GM18508 (cell line): ENCODE results near the gene TK1.
"Not testable (repeated sequence)": the region's sequence is repeated elsewhere in the genome, so short reads cannot be mapped to it uniquely, and the experiment has no call there.

ENCODE experiments used
- ATAC-seq: cut with Tn5 transposase; IDR thresholded peaks from one replicate; pipeline ENCODE4 v1.9.1; 2021; ENCODE audit warnings: moderate number of reproducible peaks; ENCODE audit not compliant: insufficient read depth, unreplicated experiment

TK1 gene

GRCh38 chr17:78154903-78155811, 31.7 kb downstream of the TK1 start:
- no peak for ATAC-seq

- no peak for ATAC-seq
These were observed 35.3 kb downstream of the TK1 start for GRCh38 chr17:78151514-78152008.

GRCh38 chr17:78148286-78149016, 38.4 kb downstream of the TK1 start:
- ATAC-seq: no peak

- no peak for ATAC-seq
These were observed 39.4 kb downstream of the TK1 start for GRCh38 chr17:78147315-78147998.

- no peak for ATAC-seq
These were observed 40.0 kb downstream of the TK1 start for GRCh38 chr17:78146881-78147280.

DNA sequence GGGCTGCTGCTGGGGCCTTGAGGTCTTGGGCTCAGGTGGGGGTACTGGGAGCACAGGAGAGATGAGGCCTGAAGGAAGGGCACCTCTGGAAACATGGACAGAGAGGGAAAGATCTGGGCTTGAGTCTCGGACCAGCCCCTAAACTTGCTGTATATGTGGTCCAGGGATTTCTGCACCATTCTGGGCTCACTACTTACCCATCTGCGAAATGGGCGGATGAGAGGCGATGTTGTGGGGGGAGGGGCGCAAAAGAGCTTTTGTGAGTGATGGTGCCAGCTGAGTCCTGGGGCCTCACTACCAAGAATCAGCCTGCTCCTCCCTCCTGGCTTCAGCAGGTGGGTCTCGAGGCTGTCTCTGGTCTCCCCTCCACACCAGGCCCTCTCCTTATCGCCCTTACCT, 40.4 kb downstream of the TK1 start:
- no peak for ATAC-seq

DNA sequence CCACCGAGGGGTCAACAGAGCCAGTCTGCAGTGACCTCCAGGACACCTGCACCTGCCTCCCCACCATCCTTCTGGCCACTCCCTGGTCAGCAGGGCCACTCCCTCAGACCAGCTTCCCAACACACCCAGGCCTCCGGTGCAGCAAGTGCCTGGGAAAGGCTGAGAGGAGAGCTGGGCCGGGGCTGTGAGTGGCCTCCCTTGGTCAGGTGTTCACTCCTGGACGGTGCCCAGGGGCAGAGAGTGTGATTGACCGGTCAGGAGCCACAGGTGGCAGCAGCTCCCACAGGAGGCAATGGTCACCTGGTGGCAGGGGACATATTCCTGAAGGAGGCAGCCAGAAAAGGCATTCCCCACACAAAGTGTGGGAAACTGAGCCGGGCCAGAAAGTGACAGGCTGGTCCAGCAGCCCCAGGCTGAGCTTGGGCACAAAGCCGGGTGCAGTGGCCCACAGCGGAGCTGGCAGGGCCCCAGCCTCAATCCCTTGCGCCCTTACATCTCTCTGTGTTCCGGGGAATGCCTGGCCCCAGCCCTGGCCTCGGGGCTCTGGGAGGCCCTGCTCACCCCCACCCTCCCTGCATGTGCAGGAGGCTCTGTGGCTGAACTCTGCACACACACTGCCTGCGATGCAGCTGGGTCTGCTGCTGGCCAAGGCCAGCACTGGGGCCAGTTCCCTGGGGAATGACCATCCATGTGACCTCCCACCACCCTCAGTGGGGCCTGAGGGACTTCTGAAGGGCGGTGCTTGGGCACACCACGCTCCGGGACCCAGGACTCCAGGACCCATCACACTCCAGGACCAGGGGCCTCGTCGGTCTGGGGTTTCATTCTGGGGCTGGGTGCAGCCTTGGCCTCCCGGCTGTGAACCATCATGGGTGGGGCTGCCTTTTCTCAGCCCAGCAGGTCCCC, 41.9 kb downstream of the TK1 start:
- no peak for ATAC-seq

DNA sequence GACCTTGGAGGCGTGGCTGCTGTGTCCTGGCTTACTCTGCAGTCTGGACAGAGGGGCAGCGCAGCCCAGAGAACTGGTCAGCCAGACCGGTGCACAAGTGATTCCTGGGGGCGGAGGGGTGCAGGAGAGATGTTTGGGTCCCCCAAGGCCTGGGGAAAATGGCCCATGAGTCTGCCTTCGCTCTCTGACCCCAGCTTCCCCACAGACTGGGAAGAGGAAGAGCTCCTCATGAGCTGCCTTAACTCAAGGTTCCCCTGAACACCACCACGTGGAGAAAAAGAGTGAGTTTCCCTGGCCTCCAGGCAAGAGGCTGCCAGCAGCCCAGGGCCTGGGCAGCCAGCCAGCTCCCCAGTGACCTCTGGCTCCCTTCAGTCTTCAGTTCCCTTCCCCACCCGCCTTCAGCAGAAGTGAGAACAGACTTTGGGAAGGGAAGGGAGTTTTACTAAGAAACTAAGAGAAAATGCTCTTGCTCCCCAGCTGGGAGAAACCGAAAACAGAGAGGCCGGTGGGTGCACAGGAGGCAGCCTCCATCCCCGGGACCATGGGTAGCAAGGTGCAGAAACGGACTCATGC, 42.6 kb downstream of the TK1 start:
- ATAC-seq: no peak

- ATAC-seq: no peak
These were observed 43.4 kb downstream of the TK1 start for GRCh38 chr17:78143214-78144146.

DNA sequence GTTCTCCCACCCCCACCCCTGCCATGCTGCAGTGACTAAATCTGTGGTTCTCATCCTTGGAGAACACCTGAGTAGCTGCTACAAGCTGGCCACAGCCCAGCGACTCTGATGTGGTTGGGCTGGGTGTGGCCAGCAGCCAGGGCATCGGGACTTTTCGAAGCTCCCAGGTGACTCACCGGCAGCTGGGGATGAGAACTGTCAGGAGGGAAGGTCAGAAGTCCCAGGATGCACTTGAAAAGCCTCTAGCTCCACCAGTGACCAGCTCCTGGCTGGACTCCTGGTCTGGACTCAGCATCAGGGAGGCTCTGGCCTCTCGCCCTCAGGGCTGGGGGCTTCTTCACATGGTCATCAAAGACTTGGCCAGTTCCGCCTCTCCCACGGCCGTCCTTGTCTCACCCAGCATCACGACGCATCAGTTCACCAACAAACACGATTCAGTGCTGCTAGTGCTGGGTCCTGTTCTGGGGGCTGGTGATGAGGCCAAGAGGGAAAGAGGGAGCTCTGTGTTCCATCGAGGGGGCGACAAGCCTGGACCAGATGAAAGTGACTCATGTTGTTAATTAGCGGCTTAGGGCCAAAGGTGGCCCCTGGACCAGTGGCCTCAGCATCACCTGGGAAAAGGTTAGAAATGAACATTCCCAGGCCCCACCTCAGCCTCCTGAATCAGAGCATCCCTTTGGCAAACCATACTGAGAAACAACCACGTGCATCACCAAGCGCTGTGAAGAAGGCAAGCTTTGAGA, 44.6 kb downstream of the TK1 start:
- ATAC-seq: no peak

GRCh38 chr17:78141437-78142118, 45.3 kb downstream of the TK1 start:
- ATAC-seq: no peak

GRCh38 chr17:78140169-78141051, 46.4 kb downstream of the TK1 start:
- ATAC-seq: no peak

GRCh38 chr17:78139861-78140168, 47.0 kb downstream of the TK1 start:
- ATAC-seq: not testable (repeated sequence)

- ATAC-seq: no peak
These were observed 48.4 kb downstream of the TK1 start for GRCh38 chr17:78138204-78139060.

DNA sequence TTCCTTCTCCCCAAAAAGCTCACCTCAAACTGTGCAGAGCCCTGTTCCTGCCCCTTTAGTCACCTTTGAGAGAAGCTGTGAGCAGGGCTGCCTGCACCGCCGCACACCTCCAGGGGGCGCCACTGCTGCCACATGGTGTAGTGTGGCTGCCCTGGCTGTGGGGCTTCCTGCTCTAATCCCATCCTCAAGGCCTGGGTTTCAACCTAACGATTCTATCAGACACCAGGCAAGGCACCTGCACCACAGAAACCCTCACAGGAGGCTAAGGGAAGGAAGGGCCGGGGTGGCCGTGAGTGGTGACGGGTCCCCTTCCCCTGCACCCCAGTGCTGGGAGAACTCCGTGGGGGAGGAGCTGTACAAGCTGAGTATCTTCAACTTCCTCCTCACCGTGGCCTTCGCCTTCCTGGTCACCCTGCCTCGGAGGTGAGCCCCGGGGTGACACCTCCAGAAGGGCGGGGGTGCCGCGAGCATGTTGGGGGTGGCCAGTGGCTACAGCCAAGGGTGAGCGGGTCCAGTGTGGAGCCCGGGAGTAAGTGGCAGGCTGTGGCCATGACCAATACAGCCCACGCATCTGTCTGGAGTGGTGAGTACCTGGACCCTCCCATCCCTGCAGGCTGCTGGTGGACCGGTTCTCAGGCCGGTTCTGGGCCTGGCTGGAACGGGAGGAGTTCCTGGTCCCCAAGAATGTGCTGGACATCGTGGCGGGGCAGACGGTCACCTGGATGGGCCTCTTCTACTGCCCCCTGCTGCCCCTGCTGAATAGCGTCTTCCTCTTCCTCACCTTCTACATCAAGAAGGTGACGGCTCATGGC, 49.3 kb downstream of the TK1 start:
- no peak for ATAC-seq
